T-cell (primary cell): Measurements from ENCODE around the gene CRNKL1. TPM values are rescaled to one million over a fixed set of nuclear protein-coding genes. Genes with fewer than 3 reads are reported as not detected.

Source experiments
- ATAC-seq, 4 experiments: fragments of 200-7000 bp in 3 of 4; fragments of 150-1000 bp in 1 of 4; cut with Tn5 transposase; replicated peaks in 1 of 4; 1 replicate in 3 of 4; 2 replicates in 1 of 4; pipeline ENCODE4 v1.10.0; 2021; ENCODE audit warnings: moderate library complexity in 3 of 4, mild to moderate bottlenecking in 2 of 4, moderate number of reproducible peaks in 1 of 4
- CTCF ChIA-PET, 2 donors: fragments of 300-600 bp; sonication (Branson Sonifier 250); formaldehyde crosslinking; loops; one replicate each; lab custom pipeline; 2022; ENCODE audit warnings: antibody characterized with exemption in 2 of 2; lab: Charles Lee
- POLR2A ChIA-PET, 2 donors: fragments of 300-600 bp; sonication (Branson Sonifier 250); formaldehyde crosslinking; loops; one replicate each; lab custom pipeline; 2022; ENCODE audit warnings: antibody characterized with exemption in 2 of 2; lab: Charles Lee
- DNase-seq, 35 experiments: peaks; one replicate each; pipeline versions ENCODE4 v3.0.0 to v3.0.0-alpha.2; 2013 to 2023
- H3K27ac ChIP-seq: one replicate; pipeline ENCODE4 v1.5.1; 2013; ENCODE audit warnings: low read length
- H3K27me3 ChIP-seq, 2 experiments: replicated peaks in 1 of 2; 1 replicate in 1 of 2; 2 replicates in 1 of 2; pipeline versions ENCODE4 v1.6.1 to v1.7.0; 2013; ENCODE audit warnings: low read length in 1 of 2, mixed read lengths in 1 of 2; ENCODE audit not compliant: control insufficient read depth in 2 of 2, insufficient read depth in 2 of 2; ENCODE audit errors: extremely low read depth in 1 of 2
- H3K36me3 ChIP-seq, 2 donors: 1 replicate in 1 of 2; 2 replicates in 1 of 2; pipeline versions ENCODE4 v1.6.1 to v1.7.0; 2013; ENCODE audit warnings: low read length in 1 of 2; ENCODE audit not compliant: control insufficient read depth in 2 of 2, insufficient read depth in 1 of 2; ENCODE audit errors: extremely low read depth in 1 of 2
- H3K4me1 ChIP-seq, 2 experiments: 1 replicate in 1 of 2; 2 replicates in 1 of 2; pipeline versions ENCODE4 v1.6.1 to v1.7.0; 2013; ENCODE audit warnings: low read length in 2 of 2, mixed read lengths in 1 of 2; ENCODE audit not compliant: insufficient read depth in 2 of 2, control insufficient read depth in 1 of 2; ENCODE audit errors: extremely low read depth in 1 of 2
- H3K4me3 ChIP-seq, 2 donors: 1 replicate in 1 of 2; 2 replicates in 1 of 2; pipeline versions ENCODE4 v1.5.1 to v1.7.0; 2013; ENCODE audit warnings: mild to moderate bottlenecking in 2 of 2, low read length in 1 of 2, moderate library complexity in 1 of 2; ENCODE audit not compliant: control insufficient read depth in 1 of 2; ENCODE audit errors: extremely low read depth in 1 of 2
- H3K9me3 ChIP-seq: 2 replicates; pipeline ENCODE4 v1.7.0; 2013
- H3K27ac Mint-ChIP-seq, 2 donors: one replicate each; pipeline ENCODE4 v1.8.0; 2020 to 2021; ENCODE audit warnings: mild to moderate bottlenecking in 2 of 2, mixed read lengths in 2 of 2
- H3K27me3 Mint-ChIP-seq, 2 donors: one replicate each; pipeline ENCODE4 v1.8.0; 2021 to 2022; ENCODE audit warnings: mixed read lengths in 2 of 2
- H3K36me3 Mint-ChIP-seq: one replicate; pipeline ENCODE4 v1.8.0; 2021; ENCODE audit warnings: mixed read lengths
- H3K4me1 Mint-ChIP-seq, 3 donors: one replicate each; pipeline ENCODE4 v1.8.0; 2020 to 2022; ENCODE audit warnings: mixed read lengths in 3 of 3, mild to moderate bottlenecking in 1 of 3
- H3K4me3 Mint-ChIP-seq, 3 donors: one replicate each; pipeline ENCODE4 v1.8.0; 2020 to 2022; ENCODE audit warnings: mild to moderate bottlenecking in 3 of 3, mixed read lengths in 3 of 3, moderate library complexity in 3 of 3
- H3K9me3 Mint-ChIP-seq, 3 donors: one replicate each; pipeline ENCODE4 v1.8.0; 2020 to 2022; ENCODE audit warnings: mixed read lengths in 3 of 3
- WGBS: methylation state at CpG from one replicate; pipeline ENCODE4 v1.1.5; 2013; ENCODE audit warnings: missing lambda C conversion rate; ENCODE audit not compliant: insufficient coverage; 5-methylcytosine and 5-hydroxymethylcytosine counted together
- total RNA-seq, 35 experiments: library from RNA in 6 of 35; stranded (reverse) in 6 of 35; fragments of 120-200 nt in 1 of 35; gene quantifications; one replicate each; pipeline versions ENCODE4 v1.2.1 to v1.2.4 and lab custom pipeline; 2013 to 2026

CRNKL1 gene
- total RNA-seq, 5 donors from 2014 or later (not counting 1 experiment from before 2014, with no cell fraction given): 17.8 to 27.0 (median 24.8) TPM

DNA sequence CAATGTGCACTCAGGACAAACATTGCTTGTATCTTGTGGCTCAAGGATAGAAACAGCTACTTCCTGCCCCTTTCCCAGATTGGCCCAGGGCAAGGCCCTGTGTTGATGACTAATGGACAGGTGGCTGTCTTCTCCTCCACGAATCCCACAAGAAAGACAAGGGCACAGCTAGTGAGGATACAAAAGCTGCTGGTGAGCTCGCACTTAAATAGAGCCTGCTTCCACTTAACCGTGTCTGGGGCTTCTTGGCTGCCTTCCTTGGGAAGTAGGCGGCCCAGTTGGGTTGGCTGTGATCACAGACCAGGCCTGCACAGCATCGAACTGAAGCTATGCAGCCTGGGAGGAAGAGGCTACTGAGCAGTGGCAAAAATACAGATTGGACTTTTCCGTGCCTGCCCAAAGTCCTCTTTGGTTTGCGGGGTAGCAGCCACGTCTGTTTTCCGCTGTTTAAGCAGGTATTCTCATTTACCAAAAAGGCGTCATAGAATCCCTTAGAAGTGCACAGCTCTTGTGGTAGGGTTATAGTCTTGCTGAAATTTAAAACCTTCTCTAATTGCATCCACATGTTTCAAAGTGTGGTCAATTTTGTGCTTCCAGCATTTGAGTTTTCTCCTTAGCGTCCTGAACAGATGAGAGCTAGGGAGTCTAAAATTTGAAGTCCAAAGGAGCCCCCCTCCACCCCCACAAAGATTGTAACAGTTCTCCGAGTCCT is 58.2 kb downstream of the CRNKL1 start:
- no peak for DNase-seq
- Mint-ChIP-seq H3K27me3 (peaks cover 6 to 8% of the 10 kb centered on the region in 2 donors), H3K4me1 (no peaks in the 10 kb centered on the region), H3K27ac (no peak overlapping the region), H3K9me3 (no peaks in the 10 kb centered on the region), H3K4me3 (no peak overlapping the region), H3K36me3 (no peaks in the 10 kb centered on the region)
- no peak for ATAC-seq
- Histone ChIP-seq H3K9me3 (no peaks in the 10 kb centered on the region), H3K27me3 (peaks cover 0 to 19% of the 10 kb centered on the region in 2 experiments), H3K4me1 (no peaks in the 10 kb centered on the region), H3K27ac (no peak overlapping the region), H3K36me3 (no peaks in the 10 kb centered on the region), H3K4me3 (no peak overlapping the region)
- 68% methylated on average over 7 of the region's 12 CpGs for WGBS
- ChIA-PET POLR2A (no interaction called here), CTCF (interaction anchor here (0.5 to 1.4 kb wide), 3 partner anchors 51 to 1233 kb away, joined by 3 to 6 read pairs (median 4); no protein-coding TSS in a partner anchor)

DNA sequence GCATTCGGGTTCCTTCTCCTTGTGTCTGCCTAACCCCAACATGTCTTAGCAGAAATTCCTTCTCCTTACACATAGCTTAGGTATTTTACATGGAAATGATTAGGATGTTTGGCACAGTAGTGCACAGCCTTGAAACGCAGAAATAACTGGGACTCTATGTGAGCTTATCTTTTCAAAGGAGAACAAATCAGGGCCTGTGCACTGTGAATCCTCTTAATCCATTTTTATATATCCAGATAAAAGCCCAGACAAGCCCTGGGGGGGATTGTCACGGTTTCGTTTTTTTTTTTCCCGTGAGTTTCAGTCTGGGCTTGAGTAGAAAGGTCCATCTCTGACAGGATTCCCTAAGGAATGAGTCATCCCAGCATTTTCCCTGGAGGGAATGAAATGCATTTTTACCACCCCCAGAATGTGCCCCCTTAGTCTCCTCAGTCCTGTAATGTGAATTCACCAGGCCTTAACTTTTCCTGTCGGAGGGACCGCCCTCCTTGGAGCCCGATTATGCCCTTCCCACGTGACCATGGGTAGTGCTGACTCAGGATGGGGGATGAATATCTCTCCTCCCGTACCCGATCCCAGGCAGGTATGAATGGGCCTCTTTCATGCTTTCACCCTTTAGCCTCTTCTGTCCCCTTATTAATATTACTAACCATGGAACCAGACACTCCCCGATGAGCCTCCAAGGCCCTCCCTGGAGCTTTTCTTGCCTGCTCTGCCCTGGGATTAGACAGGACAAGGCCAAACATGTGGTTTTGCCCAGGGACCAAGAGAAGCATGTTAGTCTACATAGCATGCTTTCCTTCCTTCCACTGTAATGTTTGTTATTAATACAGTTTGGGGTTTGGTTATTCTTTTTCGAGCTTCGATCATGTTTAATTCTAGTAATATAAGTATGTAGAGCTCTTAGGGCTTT is 59.0 kb downstream of the CRNKL1 start:
- CTCF ChIA-PET: interaction anchor here (0.6 to 1.4 kb wide), 3 partner anchors 33 to 211 kb away, joined by 3 to 4 read pairs (median 3); no protein-coding TSS in a partner anchor
- Histone ChIP-seq H3K4me3 (no peak overlapping the region), H3K27me3 (peaks cover 0 to 16% of the 10 kb centered on the region in 2 experiments), H3K4me1 (no peaks in the 10 kb centered on the region), H3K9me3 (no peaks in the 10 kb centered on the region), H3K27ac (no peak overlapping the region), H3K36me3 (no peaks in the 10 kb centered on the region)
- POLR2A ChIA-PET: no interaction called here
- Mint-ChIP-seq H3K36me3 (no peaks in the 10 kb centered on the region), H3K4me1 (no peaks in the 10 kb centered on the region), H3K27me3 (peaks cover 7 to 13% of the 10 kb centered on the region in 2 donors), H3K27ac (no peak overlapping the region), H3K9me3 (no peaks in the 10 kb centered on the region), H3K4me3 (no peak overlapping the region)
- WGBS: 93% methylated on average over 2 of the region's 14 CpGs
- ATAC-seq: no peak
- DNase-seq: no peak

DNA sequence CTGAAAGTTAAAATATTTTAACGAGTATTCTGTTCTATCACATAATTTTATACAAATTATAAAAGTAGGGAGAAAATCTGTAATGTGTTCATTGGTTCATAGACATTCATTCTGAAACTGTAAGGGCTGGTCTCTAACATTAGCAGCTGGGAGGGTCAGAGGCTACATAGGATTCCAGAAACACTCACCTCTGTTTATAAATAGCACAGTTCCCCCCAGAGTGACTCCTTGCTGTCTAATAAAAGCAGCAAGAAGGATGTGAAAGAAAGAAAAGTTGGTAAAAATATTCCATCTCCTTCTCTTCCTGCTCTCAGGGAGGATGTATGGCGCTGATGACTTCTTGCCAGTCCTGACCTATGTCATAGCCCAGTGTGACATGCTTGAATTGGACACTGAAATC is 60.4 kb downstream of the CRNKL1 start:
- no peaks in the 10 kb centered on the region for H3K4me1 Mint-ChIP-seq
- ATAC-seq (no peak), DNase-seq (no peak)
- 83% methylated on average over 1 of the region's 2 CpGs for WGBS
- H3K36me3 ChIP-seq: no peaks in the 10 kb centered on the region
- H3K27me3 Mint-ChIP-seq: peaks cover 7 to 14% of the 10 kb centered on the region in 2 donors
- no peak overlapping the region for H3K4me3 ChIP-seq
- H3K9me3 Mint-ChIP-seq: no peaks in the 10 kb centered on the region
- CTCF ChIA-PET: no interaction called here
- no peak overlapping the region for H3K27ac Mint-ChIP-seq
- H3K27ac ChIP-seq: no peak overlapping the region
- no peak overlapping the region for H3K4me3 Mint-ChIP-seq
- no peaks in the 10 kb centered on the region for H3K9me3 ChIP-seq
- no peaks in the 10 kb centered on the region for H3K36me3 Mint-ChIP-seq
- H3K27me3 ChIP-seq: peaks cover 0 to 12% of the 10 kb centered on the region in 2 experiments
- no peaks in the 10 kb centered on the region for H3K4me1 ChIP-seq
- POLR2A ChIA-PET: interaction anchor here in 1 of 2 donors (0.6 kb wide), 1 partner anchor 1512 kb away, joined by 3 read pairs; no protein-coding TSS in a partner anchor

DNA sequence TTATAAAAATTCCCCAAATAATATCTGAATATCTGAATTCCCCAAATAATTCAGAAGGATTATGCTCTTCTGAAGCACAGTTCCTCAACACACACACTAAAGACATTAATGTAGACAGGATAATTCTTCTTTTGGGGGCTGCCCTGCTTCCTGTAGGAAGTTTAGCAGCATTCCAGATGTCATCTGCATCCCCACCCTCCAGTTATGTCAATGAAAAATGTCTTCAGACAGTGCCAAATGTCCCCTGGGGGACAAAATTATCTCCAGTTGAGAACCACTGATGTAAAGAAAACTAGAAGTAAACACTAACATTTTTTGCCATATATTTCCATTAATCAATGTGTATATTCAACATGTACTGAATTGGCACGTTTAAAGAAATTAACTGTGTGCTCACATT is 61.0 kb downstream of the CRNKL1 start:
- Histone ChIP-seq H3K27ac (no peak overlapping the region), H3K4me3 (no peak overlapping the region), H3K27me3 (peaks cover 0 to 7% of the 10 kb centered on the region in 2 experiments), H3K36me3 (no peaks in the 10 kb centered on the region), H3K4me1 (no peaks in the 10 kb centered on the region), H3K9me3 (no peaks in the 10 kb centered on the region)
- H3K27me3 Mint-ChIP-seq: peaks cover 6 to 11% of the 10 kb centered on the region in 2 donors
- no peak overlapping the region for H3K4me3 Mint-ChIP-seq
- H3K9me3 Mint-ChIP-seq: no peaks in the 10 kb centered on the region
- POLR2A ChIA-PET: no interaction called here
- no peak overlapping the region for H3K27ac Mint-ChIP-seq
- H3K36me3 Mint-ChIP-seq: no peaks in the 10 kb centered on the region
- H3K4me1 Mint-ChIP-seq: no peaks in the 10 kb centered on the region
- no peak for DNase-seq
- CTCF ChIA-PET: interaction anchor here in 1 of 2 donors (0.5 kb wide), 1 partner anchor 593 kb away, joined by 3 read pairs; no protein-coding TSS in a partner anchor
- WGBS: no CpG with 5 or more reads among the region's 1 CpG
- no peak for ATAC-seq

DNA sequence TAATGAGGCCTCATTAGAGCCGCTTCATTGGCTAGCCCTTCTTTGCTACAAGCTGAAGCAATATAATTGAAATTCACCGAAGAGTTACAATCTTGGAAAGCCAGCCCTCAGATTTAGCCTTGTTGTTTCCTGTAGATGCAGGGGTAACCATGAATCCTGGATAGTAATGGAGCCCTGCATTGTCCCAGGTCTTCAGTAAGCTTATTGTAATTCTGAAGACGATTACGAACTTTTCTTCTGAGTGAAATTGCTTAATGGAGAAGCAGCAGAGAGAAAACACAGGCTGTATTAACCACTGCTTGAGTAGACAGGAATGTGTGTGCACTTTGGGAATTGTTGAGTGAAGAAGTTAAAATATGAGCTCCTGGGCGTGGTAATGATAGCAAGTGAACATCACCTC is 61.4 kb downstream of the CRNKL1 start:
- Mint-ChIP-seq H3K27me3 (peaks cover 6 to 11% of the 10 kb centered on the region in 2 donors), H3K27ac (no peak overlapping the region), H3K36me3 (no peaks in the 10 kb centered on the region), H3K9me3 (no peaks in the 10 kb centered on the region), H3K4me1 (no peaks in the 10 kb centered on the region), H3K4me3 (no peak overlapping the region)
- ChIA-PET POLR2A (no interaction called here), CTCF (interaction anchor here in 1 of 2 donors (0.5 kb wide), 1 partner anchor 593 kb away, joined by 3 read pairs; no protein-coding TSS in a partner anchor)
- Histone ChIP-seq H3K27me3 (peaks cover 0 to 5% of the 10 kb centered on the region in 2 experiments), H3K36me3 (no peaks in the 10 kb centered on the region), H3K27ac (no peak overlapping the region), H3K9me3 (no peaks in the 10 kb centered on the region), H3K4me1 (no peaks in the 10 kb centered on the region), H3K4me3 (no peak overlapping the region)
- 91% methylated on average over 4 of the region's 5 CpGs for WGBS
- no peak for DNase-seq
- ATAC-seq: no peak

DNA sequence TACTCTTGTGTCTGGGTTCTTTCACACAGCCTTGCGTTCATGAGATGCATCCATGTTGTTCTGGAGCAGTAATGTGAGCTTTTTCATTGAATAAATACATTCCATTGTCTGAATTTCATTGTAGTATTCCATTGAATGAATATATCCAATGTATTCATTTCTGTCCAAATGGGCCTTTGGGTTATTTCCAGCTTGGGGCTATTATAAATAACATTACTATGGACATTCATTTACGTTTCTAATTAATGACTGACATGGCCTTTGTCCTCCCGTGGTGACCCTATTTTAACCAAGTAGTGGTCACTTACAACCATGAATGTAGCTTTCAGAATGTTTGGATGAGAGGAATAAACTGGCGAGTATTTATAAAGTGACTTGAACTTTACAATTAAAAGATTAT is 65.2 kb downstream of the CRNKL1 start:
- Histone ChIP-seq H3K4me1 (no peaks in the 10 kb centered on the region), H3K36me3 (no peaks in the 10 kb centered on the region), H3K27ac (no peak overlapping the region), H3K4me3 (no peak overlapping the region), H3K27me3 (peaks cover 0 to 5% of the 10 kb centered on the region in 2 experiments), H3K9me3 (no peaks in the 10 kb centered on the region)
- Mint-ChIP-seq H3K4me3 (no peak overlapping the region), H3K9me3 (no peaks in the 10 kb centered on the region), H3K27me3 (peaks cover 2 to 8% of the 10 kb centered on the region in 2 donors), H3K27ac (no peak overlapping the region), H3K4me1 (no peaks in the 10 kb centered on the region), H3K36me3 (no peaks in the 10 kb centered on the region)
- DNase-seq: no peak
- no peak for ATAC-seq
- ChIA-PET CTCF (interaction anchor here in 1 of 2 donors (0.7 to 1.0 kb wide), 2 partner anchors 29 to 1677 kb away, joined by 3 to 4 read pairs; no protein-coding TSS in a partner anchor), POLR2A (no interaction called here)
- WGBS: no CpG with 5 or more reads among the region's 4 CpGs
